Upper lobe of left lung (tissue), 4 donors: ENCODE data around the gene TP63.

Experiments used
- POLR2A ChIP-seq, 4 donors: fragments of 450-650 bp; IDR thresholded peaks; one replicate each; pipeline ENCODE4 v1.5.1; 2016 to 2017; ENCODE audit warnings: antibody characterized with exemption in 4 of 4, mild to moderate bottlenecking in 2 of 4
- POLR2AphosphoS5 ChIP-seq, 2 donors: sonication (generic); formaldehyde crosslinking; IDR thresholded peaks; one replicate each; pipeline ENCODE4 v1.5.1; 2017; ENCODE audit warnings: antibody characterized with exemption in 2 of 2
- TF ChIP-seq, protein P1 (sequence below), 6 experiments: fragments of 450-650 bp in 4 of 6; fragments of 200-600 bp in 2 of 6; sonication (generic) in 2 of 6; IDR thresholded peaks; one replicate each; pipeline ENCODE4 v1.5.1; 2016 to 2019; ENCODE audit warnings: antibody characterized with exemption in 6 of 6

DNA sequence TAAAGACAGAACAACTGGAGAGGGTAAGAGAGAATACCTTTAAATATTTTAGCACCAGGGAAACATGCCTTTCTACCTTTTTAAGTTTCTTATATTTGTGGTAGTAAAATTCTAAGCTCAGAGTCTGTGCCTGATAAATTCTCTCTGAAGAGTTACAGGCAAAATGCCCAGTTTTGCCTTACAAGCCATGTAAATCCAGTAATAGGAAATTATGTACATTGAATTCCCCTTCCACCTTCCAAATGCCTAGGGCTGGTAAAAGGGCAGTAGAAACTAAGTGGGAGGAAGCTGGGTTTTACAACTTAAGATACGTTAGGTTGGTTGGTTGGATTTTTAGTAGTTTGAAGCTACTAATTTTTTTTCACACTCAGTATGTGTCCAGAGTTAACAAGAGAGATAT lies 43.1 kb upstream of the TP63 start:
- TF ChIP-seq POLR2A (IDR thresholded peaks at IDR 0.05) (no peak), POLR2AphosphoS5 (IDR thresholded peaks at IDR 0.05) (no peak)
- TF ChIP-seq, protein P1, sequence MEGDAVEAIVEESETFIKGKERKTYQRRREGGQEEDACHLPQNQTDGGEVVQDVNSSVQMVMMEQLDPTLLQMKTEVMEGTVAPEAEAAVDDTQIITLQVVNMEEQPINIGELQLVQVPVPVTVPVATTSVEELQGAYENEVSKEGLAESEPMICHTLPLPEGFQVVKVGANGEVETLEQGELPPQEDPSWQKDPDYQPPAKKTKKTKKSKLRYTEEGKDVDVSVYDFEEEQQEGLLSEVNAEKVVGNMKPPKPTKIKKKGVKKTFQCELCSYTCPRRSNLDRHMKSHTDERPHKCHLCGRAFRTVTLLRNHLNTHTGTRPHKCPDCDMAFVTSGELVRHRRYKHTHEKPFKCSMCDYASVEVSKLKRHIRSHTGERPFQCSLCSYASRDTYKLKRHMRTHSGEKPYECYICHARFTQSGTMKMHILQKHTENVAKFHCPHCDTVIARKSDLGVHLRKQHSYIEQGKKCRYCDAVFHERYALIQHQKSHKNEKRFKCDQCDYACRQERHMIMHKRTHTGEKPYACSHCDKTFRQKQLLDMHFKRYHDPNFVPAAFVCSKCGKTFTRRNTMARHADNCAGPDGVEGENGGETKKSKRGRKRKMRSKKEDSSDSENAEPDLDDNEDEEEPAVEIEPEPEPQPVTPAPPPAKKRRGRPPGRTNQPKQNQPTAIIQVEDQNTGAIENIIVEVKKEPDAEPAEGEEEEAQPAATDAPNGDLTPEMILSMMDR (IDR thresholded peaks at IDR 0.05): no peak
